ENCODE measurements around the gene FBRS. TPM values are rescaled to one million over a fixed set of nuclear protein-coding genes. Genes with fewer than 3 reads are reported as not detected.

FBRS gene
- total RNA-seq, 2 experiments from 2014 or later: 91.8 to 95.6 TPM

- ChIA-PET CTCF (interaction anchor here (0.5 to 4.7 kb wide), 12 partner anchors 8 to 266 kb away, joined by 3 to 86 read pairs (median 4); partner anchors contain the start of genes DCTPP1, PHKG2, PRR14 and ZNF785), POLR2A (interaction anchor here (0.5 to 3.1 kb wide), 15 partner anchors 9 to 593 kb away, joined by 3 to 17 read pairs (median 4); partner anchors contain the start of genes ALDOA, DCTPP1, PRR14 and SRCAP)
- H3K9me3 Mint-ChIP-seq: no peaks in the 10 kb centered on the region
- intact Hi-C loops (cut with micrococcal nuclease): loop anchor here (1.0 to 10.0 kb wide), 13 partner anchors 9 to 798 kb away; partner anchors contain the start of genes ALDOA, ARMC5, CFAP119 and PHKG2
- H3K4me1 Mint-ChIP-seq (ENCODE audit: low read depth): peaks cover 45% of the 10 kb centered on the region
- H3K4me3 Mint-ChIP-seq: peak overlapping the region; percentile 96
- H3K27ac Mint-ChIP-seq: peak overlapping the region; percentile 100
- no peaks in the 10 kb centered on the region for H3K27me3 Mint-ChIP-seq
- peaks cover 54% of the 10 kb centered on the region for H3K36me3 Mint-ChIP-seq
- peak; percentile 98 for DNase-seq
Measured at GRCh38 chr16:30658731-30659506, 688 bp downstream of the FBRS start.

GRCh38 chr16:30659507-30660423 is 1.5 kb downstream of the FBRS start:
- Mint-ChIP-seq H3K9me3 (no peaks in the 10 kb centered on the region), H3K4me1 (ENCODE audit: low read depth) (peaks cover 46% of the 10 kb centered on the region), H3K27ac (peak overlapping the region; percentile 98), H3K4me3 (peak overlapping the region; percentile 96), H3K27me3 (no peaks in the 10 kb centered on the region), H3K36me3 (peaks cover 50% of the 10 kb centered on the region)
- intact Hi-C loops (cut with micrococcal nuclease): loop anchor here (2.0 to 10.0 kb wide), 6 partner anchors 49 to 798 kb away; partner anchors contain the start of genes ALDOA, ARMC5, CFAP119 and PHKG2
- ChIA-PET CTCF (interaction anchor here (0.5 to 4.7 kb wide), 8 partner anchors 9 to 267 kb away, joined by 3 to 86 read pairs (median 4); partner anchors contain the start of genes PHKG2 and PRR14), POLR2A (interaction anchor here (0.5 to 3.1 kb wide), 11 partner anchors 10 to 230 kb away, joined by 3 to 17 read pairs (median 4); partner anchors contain the start of genes DCTPP1, PRR14, SRCAP and ZNF688)
- DNase-seq: peak; percentile 52

DNA sequence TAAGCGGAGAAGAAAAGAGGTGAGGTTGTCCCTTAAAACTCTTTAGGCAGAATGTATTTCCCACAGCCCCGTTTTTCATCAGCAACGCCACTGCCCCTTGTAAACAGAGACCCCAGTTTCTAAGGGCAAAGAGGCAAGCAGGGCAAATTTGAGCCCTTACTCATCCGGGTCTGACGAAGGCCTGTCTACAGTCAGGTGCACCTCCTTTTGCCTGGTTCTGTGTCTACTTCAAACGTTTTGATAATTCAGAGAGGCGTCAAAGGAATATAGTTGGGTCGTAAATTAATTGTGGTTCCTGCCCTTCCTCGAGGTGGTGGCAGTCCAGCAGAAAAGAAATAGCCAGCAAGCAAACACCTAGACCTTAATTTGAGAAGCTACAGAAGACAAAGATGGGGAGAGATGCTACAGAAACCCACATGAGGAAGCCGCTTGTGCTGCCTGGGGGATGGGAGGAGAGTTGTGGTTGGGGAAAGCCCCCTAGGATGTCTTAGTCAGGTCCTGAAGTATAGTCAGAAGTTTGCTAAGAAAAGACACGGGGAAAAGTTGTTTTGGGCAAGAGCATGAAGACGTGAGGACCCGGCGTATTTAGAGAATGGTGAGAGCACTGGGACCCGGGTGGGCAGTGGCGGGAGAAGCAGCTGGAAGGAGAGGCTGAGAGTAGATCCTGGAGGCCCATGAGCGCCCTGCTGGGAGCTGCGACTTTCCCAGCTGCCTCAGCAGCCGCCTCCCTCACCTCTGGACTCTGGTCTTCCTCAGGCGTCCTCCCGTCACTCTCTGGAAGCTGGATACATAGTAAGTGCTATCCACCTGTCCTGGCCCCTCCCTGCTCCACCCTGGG is 2.4 kb downstream of the FBRS start:
- H3K27ac Mint-ChIP-seq: peak overlapping the region; percentile 98
- intact Hi-C loops (cut with micrococcal nuclease): no loop called here
- H3K4me3 Mint-ChIP-seq: peak overlapping the region; percentile 96
- ChIA-PET CTCF (interaction anchor here (0.7 to 4.7 kb wide), 6 partner anchors 10 to 231 kb away, joined by 3 to 86 read pairs (median 4); partner anchors contain the start of genes DCTPP1 and PRR14), POLR2A (interaction anchor here (0.6 to 3.1 kb wide), 7 partner anchors 11 to 154 kb away, joined by 3 to 17 read pairs (median 6); partner anchors contain the start of genes PRR14 and SRCAP)
- H3K4me1 Mint-ChIP-seq (ENCODE audit: low read depth): peaks cover 46% of the 10 kb centered on the region
- peaks cover 51% of the 10 kb centered on the region for H3K36me3 Mint-ChIP-seq
- DNase-seq: peak; percentile 93
- no peaks in the 10 kb centered on the region for H3K27me3 Mint-ChIP-seq
- H3K9me3 Mint-ChIP-seq: no peaks in the 10 kb centered on the region

- Mint-ChIP-seq H3K4me1 (ENCODE audit: low read depth) (peaks cover 33% of the 10 kb centered on the region), H3K4me3 (no peak overlapping the region), H3K27me3 (no peaks in the 10 kb centered on the region), H3K36me3 (peaks cover 46% of the 10 kb centered on the region), H3K27ac (peak overlapping the region; percentile 98), H3K9me3 (no peaks in the 10 kb centered on the region)
- intact Hi-C loops (cut with micrococcal nuclease): no loop called here
- POLR2A ChIA-PET: no interaction called here
- DNase-seq: no peak
- CTCF ChIA-PET: interaction anchor here (4.7 kb wide), 1 partner anchor 31 kb away, joined by 86 read pairs; no protein-coding TSS in a partner anchor
Measured at GRCh38 chr16:30662449-30662848, 4.2 kb downstream of the FBRS start.

DNA sequence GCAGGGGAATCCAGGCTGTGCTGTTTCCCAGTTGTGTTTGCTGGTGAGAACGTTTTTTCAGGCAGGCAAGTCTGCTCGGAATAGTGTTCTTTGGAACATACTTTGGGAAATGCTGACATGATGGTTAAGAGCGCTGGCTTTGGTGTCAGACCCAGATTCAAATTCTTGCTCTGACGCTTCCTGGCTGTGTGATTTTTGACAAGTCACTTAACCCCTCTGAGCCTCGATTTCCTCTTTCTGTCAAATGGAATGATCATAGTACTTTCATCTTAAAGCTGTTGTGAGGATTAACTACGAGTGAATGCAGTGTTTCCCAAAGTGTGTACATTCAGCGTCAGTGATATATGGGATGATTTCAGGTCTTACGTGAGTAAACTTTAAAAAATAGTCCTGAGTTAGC is 4.8 kb downstream of the FBRS start:
- CTCF ChIA-PET: interaction anchor here (1.4 kb wide), 1 partner anchor 31 kb away, joined by 4 read pairs; no protein-coding TSS in a partner anchor

DNA sequence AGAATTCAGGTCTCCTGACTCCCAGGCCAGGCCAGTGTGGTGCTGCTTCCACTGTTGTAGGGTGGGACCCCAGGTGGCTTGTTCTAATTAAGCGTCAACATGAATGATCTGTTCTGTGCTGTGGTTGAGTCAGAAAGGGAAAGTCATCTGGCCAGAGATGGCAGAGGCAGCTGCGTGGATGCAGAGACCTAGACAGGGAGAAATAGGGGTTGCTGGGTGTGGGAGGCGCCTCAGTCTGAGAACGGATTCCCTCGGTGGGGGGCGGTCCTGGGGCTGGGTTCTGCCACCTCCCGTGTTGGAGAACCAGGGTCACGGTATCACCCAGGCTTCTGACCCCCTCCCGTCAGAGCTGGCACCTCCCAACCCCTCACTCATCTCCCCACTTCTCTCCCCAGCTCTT is 5.6 kb downstream of the FBRS start:
- DNase-seq: no peak
- Mint-ChIP-seq H3K4me1 (ENCODE audit: low read depth) (peaks cover 31% of the 10 kb centered on the region), H3K9me3 (no peaks in the 10 kb centered on the region), H3K4me3 (no peak overlapping the region), H3K36me3 (peaks cover 53% of the 10 kb centered on the region), H3K27ac (peak overlapping the region; percentile 69), H3K27me3 (no peaks in the 10 kb centered on the region)
- ChIA-PET CTCF (interaction anchor here (0.5 to 1.4 kb wide), 2 partner anchors 30 to 491 kb away, joined by 3 to 4 read pairs; no protein-coding TSS in a partner anchor), POLR2A (no interaction called here)
- intact Hi-C loops (cut with micrococcal nuclease): no loop called here

More for the DNA sequence above, 4.8 kb downstream of the FBRS start:
- no peak for DNase-seq
- H3K9me3 Mint-ChIP-seq: no peaks in the 10 kb centered on the region
- POLR2A ChIA-PET: no interaction called here
- intact Hi-C loops (cut with micrococcal nuclease): no loop called here
- peak overlapping the region; percentile 69 for H3K27ac Mint-ChIP-seq
- H3K27me3 Mint-ChIP-seq: no peaks in the 10 kb centered on the region
- H3K36me3 Mint-ChIP-seq: peaks cover 50% of the 10 kb centered on the region
- H3K4me1 Mint-ChIP-seq (ENCODE audit: low read depth): peaks cover 31% of the 10 kb centered on the region
- no peak overlapping the region for H3K4me3 Mint-ChIP-seq

- Mint-ChIP-seq H3K4me1 (ENCODE audit: low read depth) (peaks cover 31% of the 10 kb centered on the region), H3K27me3 (no peaks in the 10 kb centered on the region), H3K9me3 (no peaks in the 10 kb centered on the region), H3K4me3 (no peak overlapping the region), H3K36me3 (peaks cover 53% of the 10 kb centered on the region), H3K27ac (no peak overlapping the region)
- DNase-seq: no peak
- intact Hi-C loops (cut with micrococcal nuclease): no loop called here
- CTCF ChIA-PET: interaction anchor here (2.0 kb wide), 1 partner anchor 30 kb away, joined by 15 read pairs; no protein-coding TSS in a partner anchor
- POLR2A ChIA-PET: interaction anchor here (0.6 kb wide), 1 partner anchor 963 kb away, joined by 5 read pairs; no protein-coding TSS in a partner anchor
Measured at GRCh38 chr16:30664616-30665109, 6.4 kb downstream of the FBRS start.

DNA sequence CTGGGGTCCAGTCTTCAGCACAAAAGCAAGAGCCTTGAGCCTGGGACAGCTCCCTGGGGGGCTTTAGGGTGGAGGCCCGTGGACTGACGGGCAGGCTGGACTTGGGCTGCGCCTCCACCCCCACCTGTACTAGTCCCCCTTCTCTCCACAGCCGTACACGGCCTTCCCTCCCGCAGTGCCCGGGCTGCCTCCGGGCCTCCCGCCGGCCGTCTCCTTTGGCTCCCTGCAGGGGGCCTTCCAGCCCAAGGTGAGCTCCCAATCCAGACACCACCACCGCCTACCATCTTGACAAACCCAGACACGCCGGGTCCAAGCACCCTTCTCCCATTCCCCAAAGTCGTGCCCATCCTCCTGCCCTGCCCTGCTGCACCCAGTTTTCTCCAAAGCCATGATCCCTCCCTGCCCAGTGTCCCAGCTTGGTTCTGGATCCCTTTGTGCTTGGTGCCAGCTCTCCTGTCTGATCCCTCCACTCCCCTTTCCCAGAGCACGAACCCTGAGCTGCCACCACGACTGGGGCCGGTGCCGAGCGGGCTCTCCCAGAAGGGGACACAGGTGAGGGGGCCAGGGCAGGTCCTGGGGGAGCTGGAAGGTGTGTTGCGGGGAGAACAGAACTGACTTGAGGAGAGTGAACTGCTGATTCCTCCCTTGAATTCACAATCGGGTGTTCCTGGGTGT is 7.1 kb downstream of the FBRS start:
- Mint-ChIP-seq H3K36me3 (peaks cover 53% of the 10 kb centered on the region), H3K27me3 (no peaks in the 10 kb centered on the region), H3K9me3 (no peaks in the 10 kb centered on the region), H3K4me1 (ENCODE audit: low read depth) (peaks cover 31% of the 10 kb centered on the region), H3K27ac (no peak overlapping the region), H3K4me3 (no peak overlapping the region)
- no peak for DNase-seq
- CTCF ChIA-PET: interaction anchor here (1.0 to 2.0 kb wide), 2 partner anchors 15 to 29 kb away, joined by 3 to 15 read pairs; partner anchors contain the start of gene PRR14
- POLR2A ChIA-PET: interaction anchor here (1.0 kb wide), 1 partner anchor 10 kb away, joined by 3 read pairs; no protein-coding TSS in a partner anchor
- intact Hi-C loops (cut with micrococcal nuclease): no loop called here

DNA sequence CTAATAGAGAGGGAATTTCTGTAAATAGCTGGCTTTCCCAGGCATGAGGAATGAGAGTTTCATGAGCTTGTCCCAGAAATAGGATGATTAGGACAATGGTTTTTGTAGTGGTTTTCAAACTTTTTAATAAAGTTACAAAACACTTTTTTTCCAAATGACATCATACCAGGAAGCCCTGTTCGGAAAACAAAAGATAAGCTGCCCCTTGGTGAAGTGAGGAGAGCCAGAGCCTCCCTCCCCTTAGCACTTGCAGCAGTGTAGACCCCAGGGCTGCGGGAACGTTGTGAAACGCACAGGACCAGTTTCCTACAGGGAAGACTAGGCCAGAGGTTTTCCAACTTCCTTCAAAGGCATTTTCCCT is 7.6 kb downstream of the FBRS start:
- Mint-ChIP-seq H3K36me3 (peaks cover 49% of the 10 kb centered on the region), H3K4me1 (ENCODE audit: low read depth) (peaks cover 28% of the 10 kb centered on the region), H3K4me3 (no peak overlapping the region), H3K27ac (no peak overlapping the region), H3K9me3 (no peaks in the 10 kb centered on the region), H3K27me3 (no peaks in the 10 kb centered on the region)
- intact Hi-C loops (cut with micrococcal nuclease): no loop called here
- POLR2A ChIA-PET: interaction anchor here (1.0 kb wide), 1 partner anchor 9 kb away, joined by 3 read pairs; no protein-coding TSS in a partner anchor
- DNase-seq: no peak
- CTCF ChIA-PET: interaction anchor here (1.0 to 2.0 kb wide), 2 partner anchors 15 to 29 kb away, joined by 3 to 15 read pairs; partner anchors contain the start of gene PRR14

DNA sequence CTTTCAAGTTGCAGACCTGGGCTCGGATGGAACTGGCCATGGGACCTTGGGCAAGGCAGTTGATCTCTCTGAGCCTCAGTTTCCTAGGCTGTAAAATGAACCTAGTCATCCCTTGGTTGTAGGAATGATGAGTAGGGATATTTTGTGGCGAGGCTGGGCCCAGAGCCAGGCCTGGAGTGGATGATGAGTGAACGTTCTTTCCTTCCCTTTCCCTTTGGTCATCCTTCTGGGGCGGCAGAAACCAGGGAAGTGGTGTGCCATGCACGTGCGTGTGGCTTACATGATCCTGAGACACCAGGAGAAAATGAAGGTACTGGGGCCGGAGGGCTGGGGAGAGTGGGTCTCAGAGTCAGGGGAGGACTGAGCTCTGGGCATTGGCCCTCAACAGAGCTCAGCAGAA is 8.4 kb downstream of the FBRS start:
- Mint-ChIP-seq H3K4me1 (ENCODE audit: low read depth) (peaks cover 21% of the 10 kb centered on the region), H3K27me3 (no peaks in the 10 kb centered on the region), H3K27ac (peak overlapping the region; percentile 18), H3K36me3 (peaks cover 43% of the 10 kb centered on the region), H3K4me3 (no peak overlapping the region), H3K9me3 (no peaks in the 10 kb centered on the region)
- intact Hi-C loops (cut with micrococcal nuclease): no loop called here
- DNase-seq: no peak
- ChIA-PET CTCF (interaction anchor here (0.5 to 2.0 kb wide), 3 partner anchors 27 to 252 kb away, joined by 3 to 15 read pairs (median 4); no protein-coding TSS in a partner anchor), POLR2A (interaction anchor here (0.9 kb wide), 1 partner anchor 31 kb away, joined by 3 read pairs; no protein-coding TSS in a partner anchor)
